NCI-H2171 treated with DMSO at 0.1 percent for 48 hours (cell line): ENCODE measurements around the gene MORF4L1.
"Not testable (repeated sequence)": the region's sequence is repeated elsewhere in the genome, so short reads cannot be mapped to it uniquely, and the experiment has no call there.

Source experiments
- DNase-seq: peaks from one replicate; lab custom pipeline; 2025; lab: John Stamatoyannopoulos, UW

The MORF4L1 gene

DNA sequence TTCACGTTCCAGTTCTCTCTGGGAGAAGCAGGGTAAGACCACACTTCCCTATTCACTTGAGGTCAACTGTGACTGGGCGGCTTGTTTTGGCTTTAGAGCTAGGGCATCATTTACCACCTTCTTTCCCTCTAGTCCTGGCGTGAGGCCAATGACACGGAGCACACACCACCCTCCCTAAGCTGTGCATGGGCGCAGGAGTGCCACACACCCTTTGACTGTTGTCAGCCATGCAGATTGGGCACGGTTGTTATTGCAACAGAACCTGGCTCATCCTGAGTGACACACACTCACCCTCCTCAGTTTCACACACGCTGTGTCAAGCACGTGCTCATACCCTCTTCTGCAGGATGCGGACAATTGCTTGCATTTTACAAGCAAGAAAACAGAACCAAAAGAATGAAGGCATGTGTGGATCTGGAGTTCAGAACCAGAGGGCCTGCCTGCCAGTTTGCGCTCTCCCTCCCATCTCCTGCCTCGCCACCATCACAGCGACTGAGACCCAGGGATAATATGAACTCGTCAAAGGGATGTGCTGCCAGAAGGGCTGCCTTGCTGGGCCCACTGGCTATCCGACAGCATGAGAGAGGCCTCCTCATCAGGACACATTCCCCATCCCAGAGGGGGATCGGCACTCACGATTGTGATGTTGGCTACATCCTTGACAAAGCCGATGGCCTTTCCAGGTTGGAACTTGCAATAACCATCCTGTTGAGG is 54.5 kb downstream of the MORF4L1 start:
- no peak for DNase-seq

DNA sequence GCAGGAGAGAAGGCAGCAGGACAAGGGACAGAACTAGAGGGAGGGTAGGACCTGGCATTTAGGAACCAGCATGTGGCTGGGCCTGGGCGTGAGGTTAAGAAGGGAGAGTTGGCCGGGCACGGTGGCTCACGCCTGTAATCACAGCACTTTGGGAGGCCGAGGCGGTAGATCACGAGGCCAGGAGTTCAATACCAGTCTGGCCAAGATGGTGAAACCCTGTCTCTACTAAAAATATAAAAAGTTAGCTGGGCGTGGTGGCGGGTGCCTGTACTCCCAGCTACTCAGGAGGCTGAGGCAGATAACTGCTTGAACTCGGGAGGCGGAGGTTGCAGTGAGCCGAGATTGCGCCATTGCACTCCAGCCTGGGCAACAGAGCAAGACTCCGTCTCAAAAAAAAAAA is 55.5 kb downstream of the MORF4L1 start:
- DNase-seq: not testable (repeated sequence)

DNA sequence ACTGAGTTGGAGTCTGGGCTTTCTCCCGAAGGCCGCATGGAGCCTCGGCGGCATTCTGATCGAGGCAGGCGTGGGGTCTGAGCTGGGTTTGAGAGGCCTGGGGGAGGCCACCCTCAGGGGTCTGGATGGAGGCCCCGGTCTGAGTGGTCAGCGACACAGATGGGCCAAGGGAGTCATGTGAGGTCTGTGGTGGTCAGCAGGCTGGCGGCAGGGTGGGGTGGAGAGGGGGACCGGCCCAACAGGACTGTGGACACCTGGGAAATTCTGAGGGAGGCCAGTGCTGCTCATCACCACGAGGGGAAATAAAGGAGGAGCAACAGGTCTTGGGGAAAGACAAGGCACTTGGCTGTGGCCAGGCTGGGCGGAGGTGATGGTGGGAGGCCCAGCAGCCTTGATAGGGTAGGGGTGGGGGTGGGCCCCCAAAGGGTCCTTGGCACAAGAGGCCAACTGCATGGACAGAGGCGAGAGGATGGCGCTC is 56.0 kb downstream of the MORF4L1 start:
- no peak for DNase-seq

DNA sequence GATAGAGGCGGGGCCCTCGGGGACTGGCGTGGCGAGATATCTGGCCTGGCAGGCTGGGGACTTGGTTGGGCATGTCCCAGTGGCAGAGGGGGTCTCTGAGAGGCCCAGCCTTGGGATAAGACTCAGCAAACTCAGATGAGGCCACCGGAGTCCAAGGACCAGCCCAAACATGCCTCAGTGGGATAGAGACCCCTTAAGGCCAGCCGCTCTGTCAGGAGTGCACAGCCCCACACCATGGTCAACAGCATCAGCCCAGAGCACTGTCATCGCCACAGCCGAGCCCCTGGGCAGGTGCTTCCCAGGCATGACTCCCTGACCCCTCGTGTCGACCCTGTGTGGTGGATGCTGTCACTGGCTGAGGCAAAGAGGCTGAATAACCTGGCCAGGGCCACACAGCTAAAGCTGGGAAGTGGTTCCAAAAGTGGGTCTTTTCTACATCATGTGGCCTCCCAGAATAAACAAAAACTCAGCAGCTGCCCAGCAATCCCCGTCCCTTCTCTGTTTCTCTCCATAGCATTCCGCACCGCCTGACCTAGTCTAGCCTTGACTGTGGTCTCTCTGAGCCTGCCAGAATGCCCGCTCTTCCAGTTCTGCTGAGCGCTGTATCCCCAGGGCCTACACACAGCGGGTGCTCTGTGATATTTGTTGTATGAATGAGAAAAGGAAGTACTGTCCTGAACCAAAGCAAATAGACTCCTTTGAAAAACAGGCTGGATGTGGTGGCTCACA is 57.0 kb downstream of the MORF4L1 start:
- no peak for DNase-seq

DNA sequence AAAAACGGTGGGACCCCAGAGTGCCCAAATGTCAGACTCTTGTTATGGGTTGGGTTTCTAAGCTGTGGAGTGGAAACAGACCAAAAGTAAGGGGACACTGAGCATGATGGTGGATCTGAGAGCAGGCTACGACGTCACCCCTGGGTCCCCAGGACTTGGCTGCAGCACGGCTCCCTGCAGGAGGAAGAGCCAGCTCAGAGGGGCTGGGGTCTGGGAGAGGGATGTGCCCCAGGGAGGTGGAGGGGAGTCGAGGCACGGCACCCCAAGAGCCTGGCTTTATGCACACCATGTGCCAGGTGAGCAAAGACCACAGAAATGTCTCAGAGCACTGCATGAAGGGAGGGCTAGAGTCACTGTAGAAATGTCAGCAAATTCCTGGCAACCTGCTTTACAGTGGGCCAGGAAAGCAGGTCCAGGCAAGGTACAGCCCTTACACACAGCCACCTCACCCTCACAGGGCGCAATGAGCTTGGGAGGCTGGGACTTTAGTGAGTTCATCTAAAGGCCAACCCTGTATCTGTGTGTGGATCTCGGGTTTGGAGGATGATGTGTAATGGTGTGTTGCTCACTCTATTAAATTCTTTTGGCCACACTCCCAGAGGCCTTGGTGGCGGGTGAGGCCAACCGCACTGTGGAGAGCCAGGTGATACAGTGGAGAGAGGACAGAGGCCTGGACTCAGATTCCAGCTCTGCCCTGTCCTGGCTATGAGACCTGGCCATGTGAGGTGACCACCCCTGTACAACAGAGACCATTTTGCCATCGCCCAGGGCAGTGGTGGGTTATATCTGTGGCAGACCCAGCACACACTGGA is 58.1 kb downstream of the MORF4L1 start:
- no peak for DNase-seq

DNA sequence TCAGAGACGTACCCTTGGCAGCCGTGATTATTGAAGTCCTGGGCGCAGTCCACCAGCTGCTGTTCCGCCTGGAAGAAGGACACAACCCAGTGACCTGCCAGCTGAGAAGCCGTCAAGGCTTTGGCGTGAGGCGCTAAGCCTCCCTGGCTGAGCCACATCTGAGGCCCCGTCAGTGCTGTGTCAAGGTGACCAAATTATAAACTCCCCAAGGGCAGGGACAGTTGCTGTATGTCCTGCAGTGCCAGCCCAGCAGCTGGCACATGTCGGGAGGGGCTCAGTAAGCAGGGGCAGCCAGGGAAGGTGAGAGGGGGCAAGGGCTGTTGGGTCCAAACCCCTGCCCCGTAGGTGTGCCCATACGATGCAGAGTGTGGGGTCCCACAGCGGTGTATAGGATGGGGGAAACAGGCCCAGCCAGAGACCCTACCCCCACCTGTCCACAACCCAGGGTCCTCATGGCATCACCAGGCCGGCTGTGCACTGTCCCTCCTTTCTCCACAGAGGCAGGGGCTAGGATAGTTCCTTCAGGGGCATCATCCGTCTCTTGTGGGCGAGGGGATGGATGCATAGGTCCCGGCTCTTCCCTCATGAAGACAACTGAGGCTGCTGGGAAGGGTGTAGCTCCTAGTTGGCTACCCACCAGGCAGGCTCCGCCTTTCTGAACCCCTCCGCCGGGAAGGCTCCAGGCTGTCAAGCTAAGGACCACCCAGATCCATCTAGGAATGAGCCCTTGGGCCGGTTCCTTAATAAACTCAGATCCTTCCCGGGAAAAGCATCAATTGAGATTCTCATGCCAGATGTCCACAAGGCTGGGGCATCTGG is 59.0 kb downstream of the MORF4L1 start:
- no peak for DNase-seq

DNA sequence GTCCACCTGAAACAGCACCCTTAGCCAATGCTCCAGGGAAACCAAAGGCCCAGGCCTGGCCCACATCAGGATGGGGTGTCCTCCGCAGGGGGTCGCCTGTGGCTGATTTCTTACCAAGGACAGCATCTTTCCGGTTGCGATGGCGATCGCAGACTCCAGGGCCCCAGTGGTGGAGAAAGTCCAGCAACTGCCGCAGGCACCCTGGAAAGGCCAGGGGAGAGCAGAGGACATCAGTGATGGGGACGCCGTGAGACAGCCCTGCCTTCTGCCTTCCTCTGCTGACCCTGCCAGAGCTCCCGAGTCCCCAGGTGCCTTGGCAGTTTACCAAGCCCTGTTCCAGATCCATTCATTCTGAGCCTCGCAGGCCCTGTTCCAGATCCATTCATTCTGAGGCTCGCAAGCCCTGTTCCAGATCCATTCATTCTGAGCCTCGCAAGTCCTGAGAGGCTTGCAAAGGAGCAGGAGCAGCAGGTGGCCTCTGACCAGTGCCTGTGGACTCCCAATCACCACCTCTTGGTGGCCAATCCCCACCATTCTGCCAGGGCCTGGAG is 59.6 kb downstream of the MORF4L1 start:
- DNase-seq: no peak

DNA sequence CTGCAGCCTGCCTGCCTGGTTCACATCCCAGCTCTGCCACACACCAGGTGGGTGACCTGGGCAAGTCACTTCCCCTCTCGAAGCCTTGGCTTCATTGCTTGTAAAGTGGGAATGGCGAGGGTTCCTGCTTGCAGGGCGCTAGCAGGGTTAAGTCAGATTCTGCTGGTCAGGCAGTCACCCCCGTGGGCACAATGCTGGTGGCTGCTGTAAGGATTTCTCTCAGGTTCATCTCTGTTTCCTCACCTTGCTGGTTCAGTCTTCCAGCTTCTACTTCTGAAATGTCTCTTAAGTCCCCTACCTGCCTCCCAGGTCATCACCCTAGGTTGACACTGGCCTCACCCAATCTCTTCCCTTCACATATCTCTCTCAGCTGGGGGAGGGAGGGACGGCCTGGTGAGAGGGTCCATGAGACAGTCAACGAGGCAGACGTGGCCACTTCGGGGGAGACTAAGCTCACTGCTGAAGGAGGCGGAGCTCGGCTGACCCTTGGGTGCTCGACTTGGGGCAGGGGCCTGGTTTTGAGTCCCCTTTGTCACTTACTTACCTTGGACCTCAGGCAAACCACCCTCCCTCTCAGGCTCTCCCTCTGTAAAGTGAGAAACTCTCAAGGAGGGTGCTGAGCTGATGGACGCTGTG is 60.6 kb downstream of the MORF4L1 start:
- DNase-seq: no peak

DNA sequence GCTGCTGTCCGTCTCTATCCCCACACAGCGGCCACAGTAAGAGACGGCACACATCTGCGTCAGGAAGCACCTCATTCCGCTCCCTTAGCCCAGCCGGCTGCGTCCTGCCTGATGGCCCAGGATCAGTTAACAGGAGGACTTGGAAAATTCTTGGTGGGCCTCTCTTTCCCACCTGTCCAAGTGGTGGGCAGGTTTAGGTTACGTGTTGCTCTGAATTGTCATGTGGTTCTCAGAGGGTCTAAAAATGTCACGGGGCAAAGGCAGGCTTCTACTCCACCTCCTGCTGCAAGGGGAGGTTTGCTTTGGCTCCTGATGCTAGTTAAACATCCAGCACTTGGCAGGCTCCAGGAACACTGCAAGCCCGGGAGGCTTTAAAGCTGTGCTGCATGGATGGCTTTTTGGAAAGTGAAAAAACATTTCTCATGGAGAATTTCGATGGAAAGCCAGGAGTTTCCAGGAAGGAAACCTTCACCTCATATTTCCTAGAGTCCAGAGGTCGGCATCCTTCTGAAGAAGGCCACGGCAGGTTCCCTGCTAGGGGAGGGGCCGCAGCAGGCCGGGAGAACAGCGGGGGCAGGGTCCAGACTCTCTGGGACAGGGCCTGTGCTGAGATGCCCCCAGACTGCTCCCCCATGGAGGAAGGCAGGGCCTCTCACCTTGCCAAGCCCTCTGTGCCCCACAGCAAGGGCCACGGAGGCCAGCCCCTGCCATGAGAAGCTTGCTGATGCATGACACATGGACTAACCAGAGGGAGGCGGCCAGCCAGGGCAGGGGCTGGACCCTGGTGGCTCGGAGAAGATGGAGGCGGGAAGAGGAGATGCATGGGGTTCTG is 61.3 kb downstream of the MORF4L1 start:
- no peak for DNase-seq

DNA sequence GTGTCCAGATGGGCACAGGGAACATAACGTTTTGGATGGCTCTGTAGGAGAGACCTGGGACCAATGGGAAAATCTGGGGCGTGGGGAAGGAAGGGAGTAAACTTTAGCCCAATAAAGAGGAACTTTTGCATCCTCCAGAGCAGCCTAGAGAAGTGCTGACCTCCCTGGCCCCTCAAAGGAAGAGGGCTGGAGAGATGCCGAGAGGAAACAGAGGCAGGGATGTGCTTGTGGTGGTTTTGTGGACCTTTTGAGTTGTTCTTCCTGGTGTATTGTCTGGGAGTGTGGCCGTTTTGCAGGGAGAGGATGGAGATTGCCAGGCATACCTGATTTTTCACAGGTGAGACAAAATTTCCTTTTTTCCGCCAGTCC is 61.9 kb downstream of the MORF4L1 start:
- no peak for DNase-seq

DNA sequence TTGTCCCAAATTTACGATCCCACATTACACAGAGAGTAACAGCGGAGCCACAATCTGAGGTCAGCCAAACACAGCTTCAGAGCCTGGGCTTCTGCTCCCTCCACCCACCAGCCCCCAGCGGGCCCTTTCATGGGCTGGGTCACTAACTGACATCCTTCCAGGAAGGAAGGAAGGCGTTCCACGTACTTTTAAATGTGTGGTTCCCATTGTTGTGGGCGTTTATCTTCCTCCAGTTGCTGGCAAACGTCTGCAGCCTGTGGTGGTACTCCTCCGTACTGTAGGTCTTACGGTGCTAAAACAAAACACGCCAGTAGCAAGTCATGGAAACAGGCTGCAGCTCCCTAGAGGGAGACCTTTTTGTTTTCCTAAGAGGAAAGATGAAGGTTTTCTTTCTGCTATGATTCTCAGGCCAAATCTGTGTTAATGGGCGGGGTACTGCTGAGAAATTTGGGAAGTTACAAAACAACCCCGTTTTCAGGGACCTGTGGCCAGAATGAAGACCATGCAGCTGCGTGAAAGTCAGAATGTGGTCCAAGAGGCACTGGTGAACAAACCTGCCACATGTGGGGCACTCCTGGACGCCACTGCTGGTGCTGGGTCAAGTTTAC is 64.5 kb downstream of the MORF4L1 start:
- no peak for DNase-seq

DNA sequence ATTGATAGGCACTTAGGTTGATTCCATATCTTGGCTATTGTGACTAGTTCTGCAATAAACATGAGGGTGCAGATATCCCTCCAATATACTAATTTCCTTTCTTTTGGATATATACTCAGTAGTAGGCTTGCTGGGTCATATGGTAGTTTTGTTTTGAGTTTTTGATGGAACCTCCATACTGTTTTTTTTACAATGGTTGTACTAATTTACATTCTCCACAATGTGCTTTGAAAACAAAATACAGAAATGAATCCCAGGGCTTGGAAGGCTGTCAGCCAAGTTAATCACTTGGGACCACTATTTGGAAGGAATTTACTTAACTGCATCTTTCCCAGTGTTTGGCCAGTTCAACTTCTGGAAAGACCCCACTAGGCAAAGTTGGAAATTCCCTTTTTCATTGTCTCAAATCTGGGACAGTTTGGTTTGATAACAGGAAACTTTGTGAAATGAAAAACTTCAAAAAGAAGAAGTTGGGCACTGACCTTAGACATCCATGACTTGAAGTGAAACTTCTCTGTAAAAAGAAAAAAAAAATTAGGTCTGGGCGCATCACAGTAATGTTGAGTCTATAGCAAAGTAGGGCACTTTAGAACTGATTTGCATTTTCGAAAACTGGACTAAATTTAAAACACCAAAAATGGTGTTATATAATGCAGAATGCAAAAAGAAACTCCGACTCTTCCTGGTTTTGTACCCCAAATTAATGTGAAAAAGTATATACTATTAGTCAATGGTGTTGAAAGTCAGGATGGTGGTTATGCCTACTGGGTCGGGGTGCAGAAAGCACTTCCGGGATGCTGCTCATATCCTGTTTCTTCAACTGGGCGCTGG is 66.2 kb downstream of the MORF4L1 start:
- DNase-seq: no peak

DNA sequence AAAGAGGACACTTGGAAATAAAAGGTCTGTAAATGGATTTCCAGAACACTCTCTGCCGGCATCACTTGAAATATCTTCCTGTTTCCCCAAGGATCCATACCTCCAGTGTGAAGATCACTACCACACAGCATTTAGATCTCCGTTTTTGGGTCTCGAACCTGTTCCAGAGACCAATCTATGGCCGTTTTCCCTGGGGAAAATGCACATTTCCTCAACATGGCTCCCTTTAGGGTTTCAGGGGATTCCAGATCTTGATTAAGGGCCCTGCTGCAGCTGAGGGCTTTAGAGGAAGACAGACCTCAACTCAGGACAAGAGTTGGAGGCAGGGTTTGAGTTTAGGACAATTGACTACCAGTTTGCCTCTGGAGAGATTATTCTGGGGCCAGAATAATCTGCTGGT is 70.1 kb downstream of the MORF4L1 start:
- DNase-seq: no peak

DNA sequence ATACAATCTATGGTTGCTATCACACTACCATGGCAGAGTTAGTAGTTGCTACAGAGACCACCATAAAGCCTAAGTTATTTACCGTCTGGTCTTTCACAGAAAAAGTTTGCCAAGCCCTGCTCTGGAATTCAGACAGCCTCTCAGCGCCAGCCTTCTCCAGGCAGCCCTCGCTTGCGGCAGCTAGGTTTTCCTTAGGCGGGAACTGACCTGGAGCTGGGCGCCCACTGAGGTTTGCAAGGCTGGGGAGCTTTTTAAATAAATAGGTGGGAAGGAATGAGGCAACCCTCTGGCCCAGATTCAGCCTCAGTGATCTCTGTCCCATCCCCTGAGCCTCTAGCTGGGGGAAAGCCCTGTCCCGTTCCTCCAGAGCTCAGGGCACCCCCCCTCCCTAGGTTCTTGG is 71.0 kb downstream of the MORF4L1 start:
- DNase-seq: no peak

DNA sequence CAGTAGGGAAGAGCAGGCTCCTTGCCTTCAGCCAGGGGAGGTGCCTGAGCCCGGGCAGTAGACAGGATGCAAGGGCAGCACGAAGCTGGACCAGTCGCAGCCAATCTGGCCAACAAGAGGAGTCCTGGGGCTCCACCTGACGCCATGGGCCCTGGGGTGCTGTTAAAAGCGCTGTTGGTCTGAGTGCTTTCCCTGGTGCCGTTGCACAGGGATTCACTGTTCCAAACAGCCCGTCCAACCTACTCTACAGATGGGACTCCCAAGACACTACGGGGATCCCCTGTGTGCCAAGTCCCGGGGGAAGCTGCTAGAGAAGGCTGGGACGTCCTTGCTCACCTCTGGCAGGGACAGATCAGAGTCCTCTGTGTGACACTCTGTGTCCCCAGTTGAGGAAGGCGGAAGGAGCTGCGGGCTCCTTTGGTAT is 71.5 kb downstream of the MORF4L1 start:
- DNase-seq: peak; percentile 10

DNA sequence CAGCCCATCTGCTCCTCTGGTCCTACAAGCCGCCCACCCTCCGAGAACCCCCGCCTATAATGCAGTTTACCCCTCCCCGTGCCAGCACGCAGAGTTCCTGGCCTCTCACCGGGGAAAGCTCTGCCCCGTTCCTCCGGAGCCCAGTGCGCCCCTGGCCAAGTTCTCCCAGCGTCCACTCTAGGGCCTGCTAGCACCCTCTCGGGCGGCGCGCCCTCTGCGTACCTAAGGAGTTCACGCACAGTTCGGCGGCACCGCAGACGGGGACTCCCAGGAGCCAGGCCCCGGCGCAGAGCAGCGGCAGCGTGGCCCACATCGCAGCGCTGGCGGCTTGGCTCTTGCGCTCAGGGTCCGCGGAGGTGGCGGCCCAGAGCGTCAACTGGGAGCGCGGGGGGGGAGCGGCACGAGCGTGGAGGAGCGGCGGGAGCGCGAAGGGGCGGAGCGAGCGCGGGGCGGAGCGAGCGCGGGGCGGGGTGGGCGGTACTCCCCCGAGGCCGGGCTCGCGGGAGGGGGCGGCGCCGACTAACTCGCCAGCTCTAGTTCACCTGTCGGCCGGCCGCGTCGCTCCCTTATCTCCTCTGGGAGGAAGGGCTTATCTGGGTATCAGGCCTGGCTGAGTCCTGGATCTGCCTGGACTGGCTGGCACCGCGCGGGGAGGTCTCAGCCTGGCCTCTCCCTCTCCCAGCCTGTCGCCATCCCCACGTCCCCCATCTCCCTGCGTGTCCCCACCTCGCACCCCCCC is 72.1 kb downstream of the MORF4L1 start, which contains the start of gene CTSH:
CTSH (minus strand) TSS at position 378 of the 739 bp plus-strand sequence; CDS start at position 313, 65 bp downstream.
- peak; percentile 77 for DNase-seq

DNA sequence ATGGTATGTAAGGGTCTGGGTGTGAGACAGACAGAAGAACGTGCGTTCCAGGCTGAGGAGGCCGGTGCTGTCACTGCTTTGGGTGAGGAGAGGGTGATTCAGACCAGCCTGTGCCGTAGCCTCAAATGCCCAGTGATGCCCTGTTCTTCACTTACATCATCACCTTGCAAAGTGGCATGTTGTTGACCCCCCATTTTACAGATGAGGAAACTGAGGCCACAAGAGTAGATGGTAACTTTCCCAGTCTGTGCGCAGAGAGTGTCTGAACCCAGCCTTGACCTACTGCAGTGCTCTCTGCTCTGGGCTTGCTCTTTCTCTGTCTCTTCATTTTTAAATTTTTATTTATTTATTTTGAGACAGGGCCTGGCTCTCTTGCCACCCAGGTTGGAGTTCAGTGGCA is 73.8 kb downstream of the MORF4L1 start:
- DNase-seq: no peak

DNA sequence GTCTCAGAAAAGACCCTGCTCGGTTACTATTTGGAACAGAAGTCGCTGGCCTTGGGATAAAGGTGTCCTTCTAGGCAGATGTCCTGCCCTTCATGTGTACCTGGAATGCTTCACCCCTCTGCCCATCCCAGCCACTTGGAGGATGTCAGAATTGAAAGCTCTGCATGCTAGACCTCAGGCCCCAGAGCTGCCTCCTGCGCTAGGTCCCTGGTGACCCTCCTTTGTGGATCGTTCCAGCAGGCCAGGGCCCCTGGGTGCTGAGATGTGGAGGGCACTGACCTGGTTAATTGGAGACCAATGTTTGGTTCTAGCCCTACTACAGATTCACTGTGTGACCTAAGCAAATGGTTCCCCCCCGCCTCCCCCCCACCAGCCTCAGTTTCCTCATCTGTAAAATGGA is 74.8 kb downstream of the MORF4L1 start:
- no peak for DNase-seq
